ENCODE results near the gene UBE2C. TPM values are rescaled to one million over a fixed set of nuclear protein-coding genes. Genes with fewer than 3 reads are reported as not detected.
A peak's percentile ranks its signal among the peaks of the same experiment; 100 is the strongest.

The UBE2C gene
- total RNA-seq, 1 donor from 2014 or later = 21.9 TPM

GRCh38 chr20:45852326-45852725 is 39.9 kb downstream of the UBE2C start:
- no peak for DNase-seq (ENCODE audit: extremely low spot score, unreplicated experiment)
- H3K36me3 Mint-ChIP-seq (ENCODE audit: unreplicated experiment) = peaks cover 11% of the 10 kb centered on the region
- H3K4me1 Mint-ChIP-seq (ENCODE audit: unreplicated experiment) = peaks cover 17% of the 10 kb centered on the region
- H3K9me3 Mint-ChIP-seq (ENCODE audit: unreplicated experiment) = no peaks in the 10 kb centered on the region
- H3K4me3 Mint-ChIP-seq (ENCODE audit: unreplicated experiment) = no peak overlapping the region
- no peak overlapping the region for H3K27ac Mint-ChIP-seq (ENCODE audit: unreplicated experiment)
- H3K27me3 Mint-ChIP-seq (ENCODE audit: unreplicated experiment) = no peaks in the 10 kb centered on the region
- TF ChIP-seq CTCF (IDR thresholded peaks at IDR 0.05) = no peak

GRCh38 chr20:45853484-45853883 is 41.0 kb downstream of the UBE2C start:
- peaks cover 11% of the 10 kb centered on the region for H3K36me3 Mint-ChIP-seq (ENCODE audit: unreplicated experiment)
- no peaks in the 10 kb centered on the region for H3K9me3 Mint-ChIP-seq (ENCODE audit: unreplicated experiment)
- no peaks in the 10 kb centered on the region for H3K27me3 Mint-ChIP-seq (ENCODE audit: unreplicated experiment)
- H3K27ac Mint-ChIP-seq (ENCODE audit: unreplicated experiment) = no peak overlapping the region
- no peak overlapping the region for H3K4me3 Mint-ChIP-seq (ENCODE audit: unreplicated experiment)
- DNase-seq (ENCODE audit: extremely low spot score, unreplicated experiment) = no peak
- H3K4me1 Mint-ChIP-seq (ENCODE audit: unreplicated experiment) = peaks cover 27% of the 10 kb centered on the region
- TF ChIP-seq CTCF (IDR thresholded peaks at IDR 0.05) = no peak

- Mint-ChIP-seq H3K4me1 (ENCODE audit: unreplicated experiment) (peaks cover 45% of the 10 kb centered on the region), H3K27me3 (ENCODE audit: unreplicated experiment) (no peaks in the 10 kb centered on the region), H3K27ac (ENCODE audit: unreplicated experiment) (peak within 1 kb of the TSS; percentile 93), H3K9me3 (ENCODE audit: unreplicated experiment) (no peaks in the 10 kb centered on the region), H3K4me3 (ENCODE audit: unreplicated experiment) (peak within 1 kb of the TSS; percentile 92), H3K36me3 (ENCODE audit: unreplicated experiment) (peaks cover 2% of the 10 kb centered on the region)
- no peak for TF ChIP-seq CTCF (IDR thresholded peaks at IDR 0.05)
- peak; percentile 98 for DNase-seq (ENCODE audit: extremely low spot score, unreplicated experiment)
Measured at GRCh38 chr20:45857114-45857881, 44.9 kb downstream of the UBE2C start, which contains the start of the genes ACOT8 and ZSWIM3. Gene ACOT8 (minus strand): TSS chr20:45857392. CDS start chr20:45857315, 77 bp downstream. Gene ZSWIM3 (plus strand): TSS chr20:45857614. CDS start chr20:45857826, 212 bp downstream.

GRCh38 chr20:45857882-45858216 is 45.4 kb downstream of the UBE2C start:
- no peak for TF ChIP-seq CTCF (IDR thresholded peaks at IDR 0.05)
- Mint-ChIP-seq H3K9me3 (ENCODE audit: unreplicated experiment) (no peaks in the 10 kb centered on the region), H3K36me3 (ENCODE audit: unreplicated experiment) (peaks cover 2% of the 10 kb centered on the region), H3K4me1 (ENCODE audit: unreplicated experiment) (peaks cover 45% of the 10 kb centered on the region), H3K4me3 (ENCODE audit: unreplicated experiment) (peak overlapping the region; percentile 92), H3K27me3 (ENCODE audit: unreplicated experiment) (no peaks in the 10 kb centered on the region), H3K27ac (ENCODE audit: unreplicated experiment) (peak overlapping the region; percentile 93)
- no peak for DNase-seq (ENCODE audit: extremely low spot score, unreplicated experiment)

GRCh38 chr20:45859916-45860315 is 47.5 kb downstream of the UBE2C start:
- Mint-ChIP-seq H3K27ac (ENCODE audit: unreplicated experiment) (no peak overlapping the region), H3K9me3 (ENCODE audit: unreplicated experiment) (no peaks in the 10 kb centered on the region), H3K27me3 (ENCODE audit: unreplicated experiment) (no peaks in the 10 kb centered on the region), H3K36me3 (ENCODE audit: unreplicated experiment) (peaks cover 2% of the 10 kb centered on the region), H3K4me3 (ENCODE audit: unreplicated experiment) (no peak overlapping the region), H3K4me1 (ENCODE audit: unreplicated experiment) (peaks cover 42% of the 10 kb centered on the region)
- TF ChIP-seq CTCF (IDR thresholded peaks at IDR 0.05) = no peak
- no peak for DNase-seq (ENCODE audit: extremely low spot score, unreplicated experiment)
